Measurements from ENCODE around the gene GFOD2.

The GFOD2 gene

DNA sequence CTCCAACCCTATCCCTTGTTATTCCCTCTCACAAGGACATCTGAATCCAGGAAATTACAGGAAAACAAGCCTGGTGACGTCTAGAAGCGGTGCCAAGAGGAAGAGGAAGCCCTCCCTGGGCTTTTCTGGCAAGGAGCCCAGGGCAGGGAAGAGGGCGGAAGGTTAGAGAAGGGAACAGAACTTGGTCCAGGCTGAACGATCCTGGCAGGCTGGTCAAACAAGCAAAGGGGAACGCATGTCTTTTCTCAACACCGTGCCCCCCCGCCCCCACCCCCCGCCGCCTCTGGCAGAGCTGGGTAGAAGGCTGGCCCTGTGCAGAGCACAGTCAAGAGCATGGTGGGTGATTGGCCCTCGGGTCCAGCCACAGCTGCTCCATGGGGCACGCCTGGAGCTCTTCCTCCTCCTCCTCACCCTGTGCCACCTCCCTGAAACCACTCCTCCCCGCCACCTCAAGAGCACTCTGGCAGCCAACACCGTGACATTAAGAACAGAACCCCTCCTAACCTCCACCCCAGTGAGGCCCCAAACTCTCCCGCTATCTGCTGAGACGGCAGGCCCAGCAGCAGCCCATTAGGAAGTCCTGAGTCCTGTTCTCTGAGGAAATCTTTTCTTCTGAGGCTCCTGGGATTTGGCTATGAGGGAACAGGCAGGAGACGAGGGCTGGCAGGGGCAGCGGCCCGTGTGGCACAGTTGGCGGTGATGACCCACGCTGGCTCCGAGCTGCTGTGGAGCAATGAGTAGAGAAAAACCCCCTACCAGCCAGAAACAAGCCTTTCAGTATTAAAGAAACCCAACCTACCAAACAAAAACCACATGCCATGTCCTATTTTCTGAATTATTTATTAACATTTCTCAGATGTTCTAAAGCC lies 45.2 kb downstream of the GFOD2 start:
- H3K4me3 Mint-ChIP-seq = no peak overlapping the region
- no peaks in the 10 kb centered on the region for H3K4me1 Mint-ChIP-seq
- H3K36me3 Mint-ChIP-seq = no peaks in the 10 kb centered on the region
- no peak overlapping the region for H3K27ac Mint-ChIP-seq
- H3K9me3 Mint-ChIP-seq = no peaks in the 10 kb centered on the region
- H3K27me3 Mint-ChIP-seq = no peaks in the 10 kb centered on the region

- Mint-ChIP-seq H3K4me1 (peaks cover under 1% of the 10 kb centered on the region), H3K27ac (no peak overlapping the region), H3K36me3 (no peaks in the 10 kb centered on the region), H3K4me3 (no peak overlapping the region), H3K27me3 (no peaks in the 10 kb centered on the region), H3K9me3 (no peaks in the 10 kb centered on the region)
Observed at GRCh38 chr16:67672739-67673662, 46.1 kb downstream of the GFOD2 start.

DNA sequence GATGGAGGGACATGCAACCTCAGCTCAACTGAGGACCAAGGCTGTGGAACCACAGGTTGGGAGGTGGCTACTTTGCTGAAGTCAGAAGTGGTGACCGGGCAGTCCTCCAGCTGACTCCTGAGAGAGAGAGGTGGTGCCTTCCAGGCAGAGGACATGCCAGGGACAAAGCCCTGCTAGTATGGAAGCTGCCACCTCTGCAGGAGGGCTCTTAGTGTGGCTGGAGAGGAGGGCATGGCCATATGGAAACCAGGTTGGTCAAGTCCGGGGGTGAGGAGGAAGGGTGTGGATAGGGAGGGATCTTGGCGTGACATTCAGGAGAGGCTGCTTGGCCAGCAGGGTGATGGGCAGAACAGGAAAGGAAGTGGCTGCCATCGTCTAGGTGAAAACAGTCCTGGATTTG lies 46.8 kb downstream of the GFOD2 start:
- Mint-ChIP-seq H3K4me1 (peaks cover 5% of the 10 kb centered on the region), H3K27ac (no peak overlapping the region), H3K9me3 (no peaks in the 10 kb centered on the region), H3K36me3 (no peaks in the 10 kb centered on the region), H3K4me3 (no peak overlapping the region), H3K27me3 (no peaks in the 10 kb centered on the region)

DNA sequence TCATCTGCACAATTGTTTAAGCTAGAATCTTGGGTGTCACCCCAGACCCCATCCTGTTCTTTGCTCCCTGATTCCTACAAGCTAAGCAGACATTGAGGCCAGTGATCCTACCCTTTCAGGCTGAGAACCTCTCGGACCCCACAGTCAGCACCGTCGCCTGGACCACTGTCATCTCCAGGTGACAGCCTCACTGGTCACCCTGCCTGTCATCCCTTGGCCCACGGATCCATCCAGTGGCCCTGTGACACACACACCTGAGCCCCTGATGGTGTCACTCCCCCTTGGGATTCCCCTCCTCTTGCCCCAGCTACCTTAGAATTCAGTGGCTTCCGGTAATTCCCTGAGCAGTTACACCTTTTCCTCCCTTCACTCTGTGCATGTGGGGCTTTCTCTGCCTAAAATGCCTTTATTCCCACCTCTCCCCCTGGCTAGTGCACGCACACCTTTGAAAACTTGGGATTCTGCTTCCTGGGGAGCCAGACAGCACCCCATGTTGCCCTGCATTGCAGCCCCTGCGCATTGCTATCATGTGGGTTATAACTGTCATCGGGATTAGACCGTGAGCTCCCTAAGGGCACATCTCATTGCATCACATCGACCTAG lies 49.5 kb downstream of the GFOD2 start:
- Mint-ChIP-seq H3K36me3 (no peaks in the 10 kb centered on the region), H3K27ac (no peak overlapping the region), H3K9me3 (no peaks in the 10 kb centered on the region), H3K4me3 (no peak overlapping the region), H3K4me1 (peaks cover 16% of the 10 kb centered on the region), H3K27me3 (no peaks in the 10 kb centered on the region)

DNA sequence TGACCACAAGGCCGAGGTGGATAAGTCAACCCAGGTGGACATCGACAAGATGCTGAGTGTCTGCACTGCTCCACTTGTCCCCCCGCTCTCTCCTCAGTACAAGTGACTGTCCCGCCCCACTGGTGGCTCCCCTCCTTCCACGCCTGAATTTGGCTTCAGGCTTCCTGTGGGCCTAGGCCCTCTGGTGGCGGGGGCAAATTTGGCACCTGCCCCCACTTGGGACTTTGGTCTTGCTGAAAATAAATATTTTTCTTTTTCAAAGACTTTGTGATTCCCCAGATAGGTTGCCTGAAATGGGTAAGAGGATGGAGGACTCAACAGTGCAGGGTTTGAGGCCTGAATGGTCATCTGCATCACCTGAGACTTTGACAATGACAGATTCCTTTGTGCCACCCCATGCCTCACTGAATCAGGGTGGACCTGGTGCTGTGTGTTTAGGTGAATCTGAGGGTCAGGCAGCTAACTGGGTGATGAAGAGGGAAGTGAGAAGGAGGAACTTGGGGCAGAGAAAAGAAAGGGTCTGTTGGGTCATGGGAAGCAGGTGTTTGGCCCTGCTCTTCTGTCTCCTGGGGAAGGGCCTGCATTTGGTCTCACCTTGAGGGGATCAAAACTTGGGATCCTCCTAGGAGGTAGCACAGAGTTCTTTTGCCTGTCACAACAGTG lies 50.5 kb downstream of the GFOD2 start:
- Mint-ChIP-seq H3K27me3 (no peaks in the 10 kb centered on the region), H3K4me3 (no peak overlapping the region), H3K36me3 (no peaks in the 10 kb centered on the region), H3K4me1 (peaks cover 16% of the 10 kb centered on the region), H3K9me3 (no peaks in the 10 kb centered on the region), H3K27ac (peak overlapping the region; percentile 51)

DNA sequence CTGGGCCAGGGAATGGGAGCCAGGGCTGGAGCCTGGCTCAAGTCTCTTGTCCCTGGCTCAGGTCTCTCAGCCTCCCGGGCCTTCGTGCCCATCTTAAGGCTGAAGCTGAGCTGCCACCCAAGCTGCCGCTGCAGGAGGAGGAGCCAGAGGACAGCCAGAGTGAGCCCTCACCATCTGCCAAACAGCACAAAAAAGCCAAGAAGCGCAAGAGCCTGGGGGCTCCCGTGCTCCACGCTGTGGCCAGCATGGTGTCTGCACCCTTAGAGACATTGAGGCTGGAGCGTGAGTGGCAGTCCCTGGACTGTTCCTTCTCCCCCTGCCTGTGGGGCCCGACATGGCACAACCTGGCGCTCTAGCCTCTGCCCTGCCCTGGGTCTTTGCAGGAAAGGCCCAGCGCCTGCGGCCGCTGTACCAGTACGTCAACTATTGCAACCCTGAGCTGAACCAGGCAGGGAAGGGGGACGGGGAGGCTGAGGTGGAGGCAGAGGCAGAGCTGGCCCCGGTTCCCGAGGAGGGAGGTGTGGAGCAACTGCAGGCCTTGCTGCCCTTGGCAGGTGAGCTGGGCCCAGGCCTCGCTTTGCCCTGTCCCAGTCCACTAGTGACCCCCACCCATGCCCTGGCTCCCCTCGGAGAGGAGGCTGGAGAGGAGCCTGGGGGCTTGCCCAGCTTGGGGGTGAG lies 51.2 kb downstream of the GFOD2 start:
- H3K4me3 Mint-ChIP-seq = peak overlapping the region; percentile 83
- no peaks in the 10 kb centered on the region for H3K27me3 Mint-ChIP-seq
- no peak overlapping the region for H3K27ac Mint-ChIP-seq
- no peaks in the 10 kb centered on the region for H3K36me3 Mint-ChIP-seq
- no peaks in the 10 kb centered on the region for H3K9me3 Mint-ChIP-seq
- peaks cover 16% of the 10 kb centered on the region for H3K4me1 Mint-ChIP-seq

DNA sequence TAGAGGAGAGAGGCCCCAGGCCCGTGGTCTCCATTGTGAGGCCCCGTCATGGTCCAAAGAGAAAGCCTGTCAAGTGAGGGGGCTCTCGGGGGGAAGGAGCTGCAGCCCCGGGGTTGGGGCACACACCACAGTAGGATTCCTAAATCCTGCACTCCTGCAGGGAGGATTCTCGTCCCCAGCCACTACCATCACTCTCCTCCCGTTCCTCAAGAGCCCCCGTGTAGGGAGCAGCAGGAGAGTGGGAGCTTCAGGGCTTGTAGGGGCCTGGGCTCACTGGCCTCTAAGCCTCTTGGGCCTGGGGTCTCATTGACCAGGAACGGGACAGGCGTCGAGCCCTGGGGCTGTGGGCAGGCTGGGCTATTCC lies 51.7 kb downstream of the GFOD2 start:
- Mint-ChIP-seq H3K4me1 (peaks cover 16% of the 10 kb centered on the region), H3K9me3 (no peaks in the 10 kb centered on the region), H3K36me3 (no peaks in the 10 kb centered on the region), H3K27me3 (no peaks in the 10 kb centered on the region), H3K4me3 (peak overlapping the region; percentile 83), H3K27ac (no peak overlapping the region)

DNA sequence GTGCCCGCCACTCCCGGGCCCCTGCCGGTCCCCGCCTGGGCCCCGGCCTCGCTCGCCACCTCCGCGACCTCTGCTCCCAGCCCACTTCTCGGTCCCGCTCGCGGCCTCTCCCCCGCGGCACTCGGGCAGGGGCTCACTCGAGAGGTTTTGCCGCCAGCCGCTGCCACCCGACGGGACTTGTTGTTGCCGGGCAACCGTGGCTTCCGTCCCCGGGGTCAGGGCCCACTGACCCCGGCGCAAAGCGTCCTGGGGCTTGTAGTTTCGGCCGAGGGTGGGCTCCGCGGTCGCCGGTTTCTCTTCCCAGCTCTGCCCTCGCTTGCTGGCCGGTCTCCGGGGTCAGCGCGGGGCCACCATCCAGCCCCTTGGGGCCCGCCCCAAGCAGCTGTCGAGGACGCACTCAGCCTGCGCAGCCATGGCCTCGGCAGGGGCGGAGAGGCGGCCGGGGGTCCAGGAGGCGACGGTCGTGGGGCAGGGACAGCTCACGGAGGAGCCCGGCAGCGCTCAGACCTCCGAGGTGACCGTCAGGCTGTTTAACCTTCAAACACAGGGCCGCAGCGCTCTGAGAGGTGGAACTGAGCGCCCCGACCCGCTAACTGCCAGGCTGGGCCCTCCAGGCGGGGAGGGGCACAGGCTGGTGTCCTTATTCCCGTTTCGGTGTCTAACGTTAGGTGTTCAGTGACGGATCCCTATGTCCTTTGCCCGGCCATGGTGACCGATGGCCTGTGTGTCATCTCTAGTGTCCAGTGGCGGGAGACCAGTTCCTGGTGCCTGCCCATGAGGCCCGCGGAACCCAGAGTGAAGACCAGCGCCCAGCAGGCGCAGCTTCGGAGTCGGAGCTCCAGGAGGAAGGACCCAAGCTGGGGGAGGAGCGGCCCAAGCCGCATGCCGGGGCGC lies 52.3 kb downstream of the GFOD2 start, which contains the start of the genes C16orf86 and ENKD1:
Gene C16orf86 (plus strand): TSS at position 256 of the 894 bp plus-strand sequence. CDS start 157 bp downstream, at position 413.
Gene ENKD1 (minus strand): TSS at position 192 of the 894 bp plus-strand sequence. CDS start 308 bp downstream, outside the sequence.
- Mint-ChIP-seq H3K4me1 (peaks cover 18% of the 10 kb centered on the region), H3K36me3 (no peaks in the 10 kb centered on the region), H3K4me3 (peak within 1 kb of the TSS; percentile 83), H3K9me3 (no peaks in the 10 kb centered on the region), H3K27ac (peak within 1 kb of the TSS; percentile 68), H3K27me3 (no peaks in the 10 kb centered on the region)

DNA sequence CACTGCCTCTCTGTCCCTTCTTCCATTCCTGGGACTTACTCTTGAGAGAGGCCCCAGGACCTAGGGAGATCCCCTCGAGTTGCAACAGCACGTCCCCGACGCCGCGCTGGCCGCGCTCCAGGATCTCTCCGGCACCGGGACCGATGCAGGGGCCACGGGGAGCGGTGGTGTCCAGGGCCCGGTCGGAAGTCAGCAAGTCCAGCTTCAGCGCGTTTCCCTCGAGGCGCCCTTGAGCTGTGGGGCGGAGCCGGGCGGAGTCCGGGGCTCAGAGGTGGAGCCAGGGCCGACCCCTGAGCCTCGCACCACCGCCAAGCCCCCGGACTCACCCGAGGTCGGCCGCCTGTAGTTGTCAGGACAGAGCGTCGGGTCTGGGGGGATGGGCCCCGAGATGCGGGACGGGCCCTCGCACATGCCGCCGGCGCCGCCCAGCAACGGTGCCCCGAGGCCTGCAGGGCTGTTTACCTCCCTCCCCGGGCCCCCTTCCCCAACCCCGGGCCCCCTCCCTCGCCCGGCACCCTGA lies 53.0 kb downstream of the GFOD2 start:
- Mint-ChIP-seq H3K27ac (no peak overlapping the region), H3K9me3 (no peaks in the 10 kb centered on the region), H3K36me3 (no peaks in the 10 kb centered on the region), H3K27me3 (no peaks in the 10 kb centered on the region), H3K4me1 (peaks cover 24% of the 10 kb centered on the region), H3K4me3 (peak overlapping the region; percentile 73)

GRCh38 chr16:67665598-67665997 lies 53.5 kb downstream of the GFOD2 start:
- H3K4me3 Mint-ChIP-seq = peak overlapping the region; percentile 73
- peaks cover 27% of the 10 kb centered on the region for H3K4me1 Mint-ChIP-seq
- H3K27me3 Mint-ChIP-seq = no peaks in the 10 kb centered on the region
- no peaks in the 10 kb centered on the region for H3K9me3 Mint-ChIP-seq
- no peaks in the 10 kb centered on the region for H3K36me3 Mint-ChIP-seq
- H3K27ac Mint-ChIP-seq = no peak overlapping the region

DNA sequence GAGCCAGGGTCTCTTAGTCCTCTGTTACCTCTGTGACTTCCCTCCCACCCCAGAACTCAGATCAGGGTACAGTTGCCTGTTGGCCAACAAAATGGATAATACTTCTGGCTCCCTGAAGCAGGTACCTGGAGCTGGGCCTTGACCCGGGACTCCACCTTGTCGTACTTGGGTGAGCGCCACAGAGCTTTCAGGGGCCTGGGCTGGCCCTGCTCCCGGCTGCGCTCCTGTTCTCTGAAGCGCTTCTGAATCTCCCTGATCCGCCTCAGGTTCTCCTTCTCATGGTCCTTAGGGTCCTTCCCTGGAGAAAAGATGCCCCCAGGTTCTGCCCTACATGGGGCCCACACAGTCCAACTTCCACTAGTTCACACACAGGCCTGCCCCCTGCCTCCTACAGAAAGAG lies 54.2 kb downstream of the GFOD2 start:
- Mint-ChIP-seq H3K36me3 (no peaks in the 10 kb centered on the region), H3K27me3 (no peaks in the 10 kb centered on the region), H3K9me3 (no peaks in the 10 kb centered on the region), H3K27ac (peak overlapping the region; percentile 47), H3K4me1 (peaks cover 27% of the 10 kb centered on the region), H3K4me3 (no peak overlapping the region)

DNA sequence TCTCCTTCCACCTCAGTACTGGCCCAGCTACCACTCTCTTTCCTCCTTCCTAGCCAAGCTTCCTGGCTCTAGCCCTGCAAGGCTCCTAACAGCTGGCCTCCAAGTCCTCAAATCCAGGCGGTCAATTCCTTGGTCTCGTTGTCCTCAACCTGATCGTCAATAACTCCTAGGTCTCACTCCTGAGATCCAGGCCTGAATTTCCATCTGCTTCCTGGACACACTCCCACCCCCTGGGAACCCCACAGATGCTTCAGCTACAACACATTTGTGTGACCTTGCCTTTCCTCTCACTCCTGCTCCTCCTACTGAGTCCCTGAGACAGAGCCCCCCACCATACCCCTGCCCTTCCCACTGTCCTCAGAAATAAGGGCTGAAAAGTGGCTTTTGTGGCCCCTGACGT lies 54.9 kb downstream of the GFOD2 start:
- H3K36me3 Mint-ChIP-seq = no peaks in the 10 kb centered on the region
- H3K4me3 Mint-ChIP-seq = no peak overlapping the region
- H3K27ac Mint-ChIP-seq = no peak overlapping the region
- no peaks in the 10 kb centered on the region for H3K27me3 Mint-ChIP-seq
- peaks cover 27% of the 10 kb centered on the region for H3K4me1 Mint-ChIP-seq
- no peaks in the 10 kb centered on the region for H3K9me3 Mint-ChIP-seq

DNA sequence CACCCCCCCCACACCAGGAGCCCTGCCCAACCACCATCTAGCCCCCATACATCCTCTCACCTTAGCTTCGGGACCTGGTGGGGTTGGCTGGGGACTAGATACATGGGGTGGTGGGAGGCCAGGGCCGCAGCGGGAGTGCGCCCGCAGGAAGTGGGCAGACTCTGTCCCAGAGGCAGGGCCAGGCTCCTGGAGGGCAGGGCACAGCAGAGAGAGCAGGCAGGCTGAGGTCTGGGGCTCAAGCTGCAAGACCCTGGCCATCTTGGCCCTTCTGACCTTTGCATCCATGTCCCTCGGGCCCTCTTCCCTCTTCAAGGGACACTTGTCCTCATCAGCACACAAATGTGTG lies 55.3 kb downstream of the GFOD2 start:
- H3K4me3 Mint-ChIP-seq = no peak overlapping the region
- no peaks in the 10 kb centered on the region for H3K9me3 Mint-ChIP-seq
- H3K36me3 Mint-ChIP-seq = no peaks in the 10 kb centered on the region
- H3K4me1 Mint-ChIP-seq = peaks cover 27% of the 10 kb centered on the region
- no peaks in the 10 kb centered on the region for H3K27me3 Mint-ChIP-seq
- no peak overlapping the region for H3K27ac Mint-ChIP-seq

Data from activated naive CD4-positive, alpha-beta T cell treated with anti-CD3 and anti-CD28 coated beads, Interleukin-2, amount 50 U/mL, for 24 hours (primary cell).